HCT116 (cell line): Measurements from ENCODE around the gene DGKK. TPM values are rescaled to one million over a fixed set of nuclear protein-coding genes. Genes with fewer than 3 reads are reported as not detected.

ENCODE experiments used
- ATAC-seq: fragments of 200-7000 bp; cut with Tn5 transposase; 2 replicates; pipeline ENCODE4 v1.9.1; 2020; ENCODE audit warnings: mild to moderate bottlenecking, moderate library complexity
- BruUV-seq: library from RNA; stranded (reverse); fragments of 400-500 nt; replicated peaks from 2 replicates; lab custom pipeline; 2021; lab: Mats Ljungman, UMichigan
- CTCF ChIA-PET: fragments of 300-600 bp; sonication (Branson Sonifier 250); formaldehyde crosslinking; loops from one replicate; lab custom pipeline; 2021; ENCODE audit warnings: antibody characterized with exemption; lab: Charles Lee
- POLR2A ChIA-PET: fragments of 300-600, 350-600 bp; sonication (Branson Sonifier 250); formaldehyde crosslinking; loops from one replicate; lab custom pipeline; 2021; ENCODE audit warnings: antibody characterized with exemption; lab: Charles Lee
- RAD21 ChIA-PET, 2 experiments: fragments of 300-600 bp; sonication (Branson Sonifier 250); formaldehyde crosslinking; loops; one replicate each; lab custom pipeline; 2023; ENCODE audit warnings: low total read pairs in 2 of 2; ENCODE audit not compliant: uncharacterized antibody in 2 of 2, unreplicated experiment in 2 of 2, low non-redundant PET in 1 of 2; lab: Charles Lee
- DNase-seq: peaks from one replicate; pipeline ENCODE4 v3.0.0-alpha.2; 2010; ENCODE audit warnings: low read depth, low spot score
- H2AFZ ChIP-seq: fragments of 200-600 bp; shearing (Covaris generic), sonication (generic); 2 replicates; pipeline ENCODE4 v1.6.1; 2017; ENCODE audit warnings: low read depth, mixed run types, mixed read lengths, antibody characterized with exemption, low read length; ENCODE audit not compliant: poor library complexity, severe bottlenecking
- H3K27ac ChIP-seq: 2 replicates; pipeline ENCODE4 v1.5.1; 2012; ENCODE audit warnings: low read depth, low read length
- H3K27me3 ChIP-seq: fragments of 200-600 bp; sonication (generic); 2 replicates; pipeline ENCODE4 v1.6.1; 2016; ENCODE audit warnings: mixed run types, low read length, mixed read lengths; ENCODE audit not compliant: insufficient read depth
- H3K36me3 ChIP-seq, 2 experiments: fragments of 200-500 bp in 1 of 2; fragments of 200-600 bp in 1 of 2; sonication (Bioruptor generic) in 1 of 2; sonication (generic) in 1 of 2; 2 replicates each; pipeline versions ENCODE4 v1.5.1 to v1.6.1; 2014 to 2016; ENCODE audit warnings: low read length in 2 of 2, inconsistent platforms in 1 of 2, mixed read lengths in 1 of 2, mixed run types in 1 of 2; ENCODE audit not compliant: insufficient read depth in 2 of 2, control insufficient read depth in 1 of 2
- H3K4me1 ChIP-seq, 2 experiments: fragments of 200-600 bp in 1 of 2; sonication (generic) in 1 of 2; 2 replicates each; pipeline versions ENCODE4 v1.5.1 to v1.6.1; 2012 to 2017; ENCODE audit warnings: low read length in 2 of 2, inconsistent platforms in 1 of 2, mild to moderate bottlenecking in 1 of 2, mixed read lengths in 1 of 2, mixed run types in 1 of 2, moderate library complexity in 1 of 2; ENCODE audit not compliant: insufficient read depth in 2 of 2, control insufficient read depth in 1 of 2
- H3K4me2 ChIP-seq: fragments of 200-600 bp; sonication (generic); 2 replicates; pipeline ENCODE4 v1.6.1; 2017; ENCODE audit warnings: mixed run types, low read length, mixed read lengths
- H3K4me3 ChIP-seq, 2 experiments: fragments of 200-600 bp in 1 of 2; sonication (generic) in 1 of 2; replicated peaks in 1 of 2; 2 replicates each; pipeline ENCODE4 v1.5.1; 2011 to 2016; ENCODE audit warnings: low read length in 2 of 2, control low read depth in 1 of 2, low read depth in 1 of 2, mild to moderate bottlenecking in 1 of 2, mixed read lengths in 1 of 2, mixed run types in 1 of 2
- H3K79me2 ChIP-seq: fragments of 200-600 bp; sonication (generic); 2 replicates; pipeline ENCODE4 v1.6.1; 2017; ENCODE audit warnings: mild to moderate bottlenecking, mixed run types, low read length, moderate library complexity, mixed read lengths; ENCODE audit not compliant: insufficient read depth
- H3K9ac ChIP-seq: fragments of 200-600 bp; sonication (generic); 2 replicates; pipeline ENCODE4 v1.6.1; 2016; ENCODE audit warnings: low read length, mixed read lengths
- H3K9me2 ChIP-seq: fragments of 200-600 bp; sonication (generic), shearing (Covaris generic); 2 replicates; pipeline ENCODE4 v1.6.1; 2017; ENCODE audit warnings: mixed run types, mild to moderate bottlenecking, moderate library complexity; ENCODE audit not compliant: insufficient read depth
- H3K9me3 ChIP-seq, 2 experiments: fragments of 200-500 bp in 1 of 2; fragments of 200-600 bp in 1 of 2; sonication (Bioruptor generic) in 1 of 2; sonication (generic) in 1 of 2; 2 replicates each; pipeline ENCODE4 v1.6.1; 2014 to 2017; ENCODE audit warnings: low read length in 2 of 2, mixed read lengths in 2 of 2, inconsistent platforms in 1 of 2, low read depth in 1 of 2, mild to moderate bottlenecking in 1 of 2, mixed run types in 1 of 2, moderate library complexity in 1 of 2; ENCODE audit not compliant: control insufficient read depth in 1 of 2, insufficient read depth in 1 of 2
- H4K20me1 ChIP-seq: fragments of 200-600 bp; sonication (generic), shearing (Covaris generic); 2 replicates; pipeline ENCODE4 v1.6.1; 2017; ENCODE audit warnings: mixed run types, mild to moderate bottlenecking, moderate library complexity; ENCODE audit not compliant: insufficient read depth
- CBX3 ChIP-seq: IDR thresholded peaks from 2 replicates; pipeline ENCODE4 v1.6.1; 2012; ENCODE audit warnings: low read depth
- CEBPB ChIP-seq: IDR thresholded peaks from 2 replicates; pipeline ENCODE4 v1.6.1; 2012; ENCODE audit warnings: low read depth
- EGR1 ChIP-seq: IDR thresholded peaks from 2 replicates; pipeline ENCODE4 v1.6.1; 2012; ENCODE audit warnings: low read depth
- FOSL1 ChIP-seq: IDR thresholded peaks from 2 replicates; pipeline ENCODE4 v1.6.1; 2012; ENCODE audit warnings: low read depth
- POLR2A ChIP-seq: IDR thresholded peaks from 2 replicates; pipeline ENCODE4 v1.7.0; 2011; ENCODE audit warnings: borderline replicate concordance; ENCODE audit not compliant: insufficient read depth, insufficient read length; ENCODE audit errors: extremely low read depth
- POLR2AphosphoS5 ChIP-seq: IDR thresholded peaks from 2 replicates; pipeline ENCODE4 v1.6.1; 2011; ENCODE audit warnings: mild to moderate bottlenecking, low read depth, low read length, moderate library complexity
- RAD21 ChIP-seq: IDR thresholded peaks from 2 replicates; pipeline ENCODE4 v1.6.1; 2012; ENCODE audit warnings: low read depth, mild to moderate bottlenecking
- SP1 ChIP-seq: IDR thresholded peaks from 2 replicates; pipeline ENCODE4 v1.6.1; 2012; ENCODE audit warnings: low read depth
- SRF ChIP-seq: IDR thresholded peaks from 2 replicates; pipeline ENCODE4 v1.6.1; 2012; ENCODE audit warnings: low read depth
- TCF7L2 ChIP-seq: IDR thresholded peaks from 2 replicates; pipeline ENCODE4 v1.7.0; 2011; ENCODE audit warnings: borderline replicate concordance, inconsistent platforms; ENCODE audit not compliant: insufficient read depth, insufficient read length; ENCODE audit errors: extremely low read depth
- ZFX ChIP-seq: fragments of 450-650 bp; IDR thresholded peaks from 2 replicates; pipeline ENCODE4 v1.6.1; 2017
- ZNF274 ChIP-seq: fragments of 200-500 bp; sonication (Bioruptor generic); IDR thresholded peaks from 2 replicates; pipeline ENCODE4 v1.6.1; 2014; ENCODE audit warnings: mild to moderate bottlenecking, low read depth, low read length, inconsistent platforms
- intact Hi-C: fragments of 100-400 bp; cut with micrococcal nuclease; formaldehyde crosslinking; loops from 2 replicates; pipeline ENCODE4 v1.10.0; 2022
- total RNA-seq: library from RNA; stranded (reverse); gene quantifications from one replicate; pipeline ENCODE4 v1.2.1, GENCODE V29; 2021; ENCODE audit not compliant: unreplicated experiment
- TF ChIP-seq, protein P1 (sequence below): IDR thresholded peaks from 2 replicates; pipeline ENCODE4 v1.6.1; 2012; ENCODE audit warnings: low read depth
- TF ChIP-seq, protein P2 (sequence below): IDR thresholded peaks from 2 replicates; pipeline ENCODE4 v1.6.1; 2012
- TF ChIP-seq, protein P3 (sequence below): IDR thresholded peaks from 2 replicates; pipeline ENCODE4 v1.6.1; 2012

The DGKK gene
- total RNA-seq, 1 experiment from 2014 or later: not detected

DNA sequence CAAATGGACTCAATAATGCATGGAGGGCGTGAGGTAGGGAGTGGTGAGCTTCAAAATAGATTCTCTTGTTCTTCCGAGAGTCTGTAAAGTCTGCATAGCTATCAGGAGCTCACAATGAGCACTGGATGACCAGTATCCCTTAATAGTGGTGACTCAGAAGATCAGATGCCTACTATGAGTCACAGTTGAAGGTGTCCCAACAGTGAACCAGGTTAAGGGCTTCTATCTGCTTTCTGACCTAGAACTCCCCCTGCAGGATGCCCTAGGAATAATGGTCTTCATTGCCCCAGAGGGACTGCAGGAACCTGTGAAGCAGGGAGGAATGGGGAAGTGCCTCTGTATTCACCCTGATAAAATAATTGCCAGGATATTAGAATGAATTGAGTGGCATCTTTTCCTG lies 22.1 kb downstream of the DGKK start (continued):
- peak; percentile 37; the same call in 1 of the 2 replicates for TF ChIP-seq SRF
- 0 out of 2 replicates have a peak, but pooled peaks have one; percentile 25 for TF ChIP-seq SP1

DNA sequence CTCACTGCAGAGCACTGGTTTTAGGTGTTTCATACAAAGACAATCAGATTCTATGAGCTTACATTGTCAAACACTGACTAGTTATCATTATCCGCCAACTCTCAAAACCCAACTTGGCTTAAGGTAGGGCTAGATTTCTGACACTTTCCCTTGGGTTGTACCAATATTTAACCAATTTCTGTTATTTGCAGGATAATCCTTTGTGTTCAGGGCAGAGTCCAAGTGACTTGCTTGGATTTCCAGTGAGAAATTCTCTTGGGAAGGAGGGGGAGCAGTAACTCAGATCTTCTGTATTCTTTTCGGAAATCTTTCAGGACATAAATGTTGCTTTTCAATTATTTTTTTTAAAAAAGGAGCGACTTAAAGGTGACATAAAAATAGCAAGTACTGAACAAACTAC lies 23.1 kb downstream of the DGKK start:
- no peak overlapping the region for H3K4me3 ChIP-seq
- H3K4me2 ChIP-seq: no peak overlapping the region
- H3K4me1 ChIP-seq: peaks cover 0 to 5% of the 10 kb centered on the region in 2 experiments; a peak in 1 of 4 replicates
- no peaks in the 10 kb centered on the region for H3K9me2 ChIP-seq
- H3K9me3 ChIP-seq: no peaks in the 10 kb centered on the region
- H3K27me3 ChIP-seq: no peaks in the 10 kb centered on the region
- no peak overlapping the region for H2AFZ ChIP-seq
- ChIA-PET RAD21 (no interaction called here), POLR2A (no interaction called here), CTCF (interaction anchor here (1.0 kb wide), 1 partner anchor 12 kb away, joined by 3 read pairs; no protein-coding TSS in a partner anchor)
- no peak for DNase-seq
- intact Hi-C loops: no loop called here
- no peaks in the 10 kb centered on the region for H3K79me2 ChIP-seq
- TF ChIP-seq FOSL1 (no peak), ZNF274 (no peak), POLR2A (no peak), CEBPB (no peak), TCF7L2 (no peak), SRF (no peak), RAD21 (no peak), ZFX (no peak), CBX3 (no peak), SP1 (no peak), EGR1 (no peak), POLR2AphosphoS5 (no peak)
- TF ChIP-seq, protein P1, sequence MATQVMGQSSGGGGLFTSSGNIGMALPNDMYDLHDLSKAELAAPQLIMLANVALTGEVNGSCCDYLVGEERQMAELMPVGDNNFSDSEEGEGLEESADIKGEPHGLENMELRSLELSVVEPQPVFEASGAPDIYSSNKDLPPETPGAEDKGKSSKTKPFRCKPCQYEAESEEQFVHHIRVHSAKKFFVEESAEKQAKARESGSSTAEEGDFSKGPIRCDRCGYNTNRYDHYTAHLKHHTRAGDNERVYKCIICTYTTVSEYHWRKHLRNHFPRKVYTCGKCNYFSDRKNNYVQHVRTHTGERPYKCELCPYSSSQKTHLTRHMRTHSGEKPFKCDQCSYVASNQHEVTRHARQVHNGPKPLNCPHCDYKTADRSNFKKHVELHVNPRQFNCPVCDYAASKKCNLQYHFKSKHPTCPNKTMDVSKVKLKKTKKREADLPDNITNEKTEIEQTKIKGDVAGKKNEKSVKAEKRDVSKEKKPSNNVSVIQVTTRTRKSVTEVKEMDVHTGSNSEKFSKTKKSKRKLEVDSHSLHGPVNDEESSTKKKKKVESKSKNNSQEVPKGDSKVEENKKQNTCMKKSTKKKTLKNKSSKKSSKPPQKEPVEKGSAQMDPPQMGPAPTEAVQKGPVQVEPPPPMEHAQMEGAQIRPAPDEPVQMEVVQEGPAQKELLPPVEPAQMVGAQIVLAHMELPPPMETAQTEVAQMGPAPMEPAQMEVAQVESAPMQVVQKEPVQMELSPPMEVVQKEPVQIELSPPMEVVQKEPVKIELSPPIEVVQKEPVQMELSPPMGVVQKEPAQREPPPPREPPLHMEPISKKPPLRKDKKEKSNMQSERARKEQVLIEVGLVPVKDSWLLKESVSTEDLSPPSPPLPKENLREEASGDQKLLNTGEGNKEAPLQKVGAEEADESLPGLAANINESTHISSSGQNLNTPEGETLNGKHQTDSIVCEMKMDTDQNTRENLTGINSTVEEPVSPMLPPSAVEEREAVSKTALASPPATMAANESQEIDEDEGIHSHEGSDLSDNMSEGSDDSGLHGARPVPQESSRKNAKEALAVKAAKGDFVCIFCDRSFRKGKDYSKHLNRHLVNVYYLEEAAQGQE: no peak
- TF ChIP-seq, protein P2, sequence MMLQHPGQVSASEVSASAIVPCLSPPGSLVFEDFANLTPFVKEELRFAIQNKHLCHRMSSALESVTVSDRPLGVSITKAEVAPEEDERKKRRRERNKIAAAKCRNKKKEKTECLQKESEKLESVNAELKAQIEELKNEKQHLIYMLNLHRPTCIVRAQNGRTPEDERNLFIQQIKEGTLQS: no peak
- TF ChIP-seq, protein P3, sequence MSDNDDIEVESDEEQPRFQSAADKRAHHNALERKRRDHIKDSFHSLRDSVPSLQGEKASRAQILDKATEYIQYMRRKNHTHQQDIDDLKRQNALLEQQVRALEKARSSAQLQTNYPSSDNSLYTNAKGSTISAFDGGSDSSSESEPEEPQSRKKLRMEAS: no peak
- H4K20me1 ChIP-seq: no peaks in the 10 kb centered on the region
- no TSS peak for BruUV-seq
- no peak overlapping the region for H3K9ac ChIP-seq
- no peaks in the 10 kb centered on the region for H3K36me3 ChIP-seq
- no peak for ATAC-seq
- no peak overlapping the region for H3K27ac ChIP-seq
